Upper lobe of left lung (tissue), 6 donors: Measurements from ENCODE around the gene NAP1L4. TPM values are rescaled to one million over a fixed set of nuclear protein-coding genes. Genes with fewer than 3 reads are reported as not detected.

Experiments used
- ATAC-seq, 2 donors: fragments of 200-7000 bp; cut with Tn5 transposase; one replicate each; pipeline ENCODE4 v1.9.1; 2022; ENCODE audit warnings: mild to moderate bottlenecking in 2 of 2, moderate library complexity in 2 of 2; ENCODE audit not compliant: low FRiP score in 2 of 2
- DNase-seq, 2 donors: peaks; one replicate each; pipeline ENCODE4 v3.0.0-alpha.2; 2019 to 2020
- H3K27ac ChIP-seq, 4 donors: fragments of 200-600 bp; sonication (generic); one replicate each; pipeline ENCODE4 v1.5.1; 2016 to 2019
- H3K27me3 ChIP-seq, 4 donors: fragments of 200-600 bp; sonication (generic); one replicate each; pipeline ENCODE4 v1.5.1; 2017 to 2019
- H3K36me3 ChIP-seq, 4 donors: fragments of 200-600 bp; sonication (generic); one replicate each; pipeline ENCODE4 v1.5.1; 2016 to 2019
- H3K4me1 ChIP-seq, 4 donors: fragments of 200-600 bp; sonication (generic); one replicate each; pipeline ENCODE4 v1.5.1; 2018 to 2019
- H3K4me3 ChIP-seq, 4 donors: fragments of 200-600 bp; sonication (generic); one replicate each; pipeline ENCODE4 v1.5.1; 2017 to 2019; ENCODE audit warnings: mild to moderate bottlenecking in 2 of 4, moderate library complexity in 1 of 4
- H3K9me3 ChIP-seq, 4 donors: fragments of 200-600 bp; sonication (generic); one replicate each; pipeline ENCODE4 v1.5.1; 2018 to 2019
- EP300 ChIP-seq, 4 donors: sonication (generic); formaldehyde crosslinking; IDR thresholded peaks; one replicate each; pipeline ENCODE4 v1.5.1; 2017; ENCODE audit warnings: antibody characterized with exemption in 4 of 4, control low read depth in 2 of 4
- POLR2A ChIP-seq, 4 donors: fragments of 450-650 bp; IDR thresholded peaks; one replicate each; pipeline ENCODE4 v1.5.1; 2016 to 2017; ENCODE audit warnings: antibody characterized with exemption in 4 of 4, mild to moderate bottlenecking in 2 of 4
- POLR2AphosphoS5 ChIP-seq, 2 donors: sonication (generic); formaldehyde crosslinking; IDR thresholded peaks; one replicate each; pipeline ENCODE4 v1.5.1; 2017; ENCODE audit warnings: antibody characterized with exemption in 2 of 2
- WGBS, 2 donors: methylation state at CpG; one replicate each; pipeline ENCODE4 v1.1.5; 2017 to 2018; 5-methylcytosine and 5-hydroxymethylcytosine counted together
- total RNA-seq, 6 donors: library from RNA; depleted of rRNA in 4 of 6; stranded (reverse); fragments of >200 nt in 4 of 6; gene quantifications; one replicate each; pipeline versions ENCODE4 v1.1.0 to v1.2.1, GENCODE V29; 2016 to 2021
- TF ChIP-seq, protein P1 (sequence below), 6 experiments: fragments of 450-650 bp in 4 of 6; fragments of 200-600 bp in 2 of 6; sonication (generic) in 2 of 6; IDR thresholded peaks; one replicate each; pipeline ENCODE4 v1.5.1; 2016 to 2019; ENCODE audit warnings: antibody characterized with exemption in 6 of 6
- donor health status: DM: no; HTN: no; CAD: no; lungs with moderate emphysema.
- donor health status: DM: no; HTN: yes; CAD: no; lungs with severe emphysema.

The NAP1L4 gene
- total RNA-seq, 6 donors from 2014 or later = 81.1 to 194 (median 103) TPM

DNA sequence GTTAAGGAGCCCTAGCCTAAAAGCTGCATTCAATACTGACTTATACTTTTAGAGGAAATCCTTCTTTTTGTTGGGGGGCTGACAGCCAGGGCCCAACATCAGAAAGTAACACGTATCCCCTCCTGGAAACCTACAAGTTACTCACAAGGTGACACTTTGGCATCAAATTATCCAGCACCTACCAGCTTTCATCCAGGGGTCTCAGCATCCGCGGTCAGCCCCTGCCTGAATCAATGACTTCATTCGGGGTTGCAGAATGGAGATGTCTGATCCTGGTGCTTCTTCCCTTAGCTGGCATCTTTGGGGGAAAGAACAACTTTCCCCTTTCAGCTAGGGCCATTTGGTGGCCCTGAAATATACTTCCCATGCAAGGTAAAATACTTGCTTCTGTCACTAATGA, 5.3 kb upstream of the NAP1L4 start:
- H3K27ac ChIP-seq = no peak overlapping the region
- no peaks in the 10 kb centered on the region for H3K9me3 ChIP-seq
- DNase-seq (no peak), ATAC-seq (no peak)
- no peak overlapping the region for H3K4me3 ChIP-seq
- H3K27me3 ChIP-seq = no peaks in the 10 kb centered on the region
- TF ChIP-seq EP300 (IDR thresholded peaks at IDR 0.05) = no peak
- TF ChIP-seq POLR2A (IDR thresholded peaks at IDR 0.05) = no peak
- no peak for TF ChIP-seq POLR2AphosphoS5 (IDR thresholded peaks at IDR 0.05)
- TF ChIP-seq, protein P1, sequence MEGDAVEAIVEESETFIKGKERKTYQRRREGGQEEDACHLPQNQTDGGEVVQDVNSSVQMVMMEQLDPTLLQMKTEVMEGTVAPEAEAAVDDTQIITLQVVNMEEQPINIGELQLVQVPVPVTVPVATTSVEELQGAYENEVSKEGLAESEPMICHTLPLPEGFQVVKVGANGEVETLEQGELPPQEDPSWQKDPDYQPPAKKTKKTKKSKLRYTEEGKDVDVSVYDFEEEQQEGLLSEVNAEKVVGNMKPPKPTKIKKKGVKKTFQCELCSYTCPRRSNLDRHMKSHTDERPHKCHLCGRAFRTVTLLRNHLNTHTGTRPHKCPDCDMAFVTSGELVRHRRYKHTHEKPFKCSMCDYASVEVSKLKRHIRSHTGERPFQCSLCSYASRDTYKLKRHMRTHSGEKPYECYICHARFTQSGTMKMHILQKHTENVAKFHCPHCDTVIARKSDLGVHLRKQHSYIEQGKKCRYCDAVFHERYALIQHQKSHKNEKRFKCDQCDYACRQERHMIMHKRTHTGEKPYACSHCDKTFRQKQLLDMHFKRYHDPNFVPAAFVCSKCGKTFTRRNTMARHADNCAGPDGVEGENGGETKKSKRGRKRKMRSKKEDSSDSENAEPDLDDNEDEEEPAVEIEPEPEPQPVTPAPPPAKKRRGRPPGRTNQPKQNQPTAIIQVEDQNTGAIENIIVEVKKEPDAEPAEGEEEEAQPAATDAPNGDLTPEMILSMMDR (IDR thresholded peaks at IDR 0.05) = no peak
- WGBS, 2 donors = 89 to 98% methylated on average over 4 of the region's 4 CpGs
- H3K36me3 ChIP-seq = peaks cover 9 to 32% (median 28%) of the 10 kb centered on the region in 4 donors
- peaks cover 4 to 7% (median 5%) of the 10 kb centered on the region in 4 donors for H3K4me1 ChIP-seq

DNA sequence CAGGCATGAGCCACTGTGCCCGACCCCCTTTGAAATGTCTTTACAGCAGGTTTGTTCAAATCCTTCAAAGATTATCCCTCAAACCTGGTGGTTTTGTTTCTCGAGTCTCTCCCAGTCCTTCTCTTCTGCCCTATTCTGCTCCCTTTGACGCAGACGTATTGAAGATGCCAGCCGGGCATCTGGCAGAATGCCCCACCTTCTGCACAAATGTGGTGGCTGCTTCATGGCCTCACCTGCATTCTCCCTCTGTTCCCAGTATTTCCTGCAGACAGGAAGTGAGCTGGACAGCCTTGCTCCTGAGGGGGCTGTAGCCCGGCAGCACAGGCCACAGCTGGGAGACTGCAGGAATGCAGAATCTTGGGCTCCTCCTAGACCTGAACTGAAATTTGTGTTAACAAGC, 4.8 kb upstream of the NAP1L4 start:
- H3K9me3 ChIP-seq = no peaks in the 10 kb centered on the region
- H3K36me3 ChIP-seq = peaks cover 9 to 28% (median 24%) of the 10 kb centered on the region in 4 donors
- H3K4me1 ChIP-seq = peaks cover 4 to 7% (median 5%) of the 10 kb centered on the region in 4 donors
- DNase-seq = no peak
- H3K4me3 ChIP-seq = no peak overlapping the region
- no peaks in the 10 kb centered on the region for H3K27me3 ChIP-seq
- 87 to 89% methylated on average over 6 of the region's 6 CpGs for WGBS, 2 donors
- H3K27ac ChIP-seq = no peak overlapping the region
- ATAC-seq = no peak
- TF ChIP-seq POLR2A (IDR thresholded peaks at IDR 0.05) (no peak), EP300 (IDR thresholded peaks at IDR 0.05) (no peak), POLR2AphosphoS5 (IDR thresholded peaks at IDR 0.05) (no peak)
- TF ChIP-seq, protein P1 (IDR thresholded peaks at IDR 0.05) = no peak

DNA sequence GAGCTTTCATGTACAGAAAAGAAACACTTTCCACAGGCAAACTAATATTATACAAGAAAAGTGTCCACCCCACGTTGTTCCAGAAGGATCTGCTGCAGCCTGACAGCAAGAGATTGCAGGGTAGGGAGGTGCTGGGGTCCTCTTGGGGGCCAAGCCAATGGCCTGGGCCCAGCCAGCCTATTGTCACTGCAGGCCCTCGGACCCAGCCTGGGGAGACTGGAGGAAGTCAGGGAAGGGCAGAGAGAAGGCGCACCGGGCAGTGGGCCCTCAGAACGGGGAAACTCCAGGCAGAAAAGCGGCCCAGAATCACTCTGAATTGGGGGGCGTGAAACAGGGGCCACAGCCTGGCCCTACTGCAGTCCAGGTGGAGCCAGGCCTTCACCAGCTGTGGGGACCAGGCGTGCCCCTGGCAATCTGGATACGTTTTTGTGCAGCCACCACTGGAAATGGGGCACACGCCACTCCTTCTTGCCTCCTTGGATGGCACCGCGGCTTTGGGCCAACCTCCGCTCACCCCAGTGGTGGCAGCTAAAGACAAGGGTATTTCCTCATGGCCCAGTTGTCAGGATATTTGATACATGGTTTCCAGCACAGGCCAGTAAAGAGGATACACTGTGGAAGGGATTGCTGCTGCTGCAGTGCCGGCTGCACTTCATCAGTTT, 3.9 kb upstream of the NAP1L4 start:
- peaks cover 1 to 18% (median 15%) of the 10 kb centered on the region in 4 donors for H3K36me3 ChIP-seq
- TF ChIP-seq POLR2AphosphoS5 (IDR thresholded peaks at IDR 0.05) (no peak), EP300 (IDR thresholded peaks at IDR 0.05) (no peak), POLR2A (IDR thresholded peaks at IDR 0.05) (no peak)
- TF ChIP-seq, protein P1 (IDR thresholded peaks at IDR 0.05) = no peak
- peaks cover 4 to 8% (median 5%) of the 10 kb centered on the region in 4 donors for H3K4me1 ChIP-seq
- H3K4me3 ChIP-seq = no peak overlapping the region
- H3K27me3 ChIP-seq = no peaks in the 10 kb centered on the region
- 90 to 91% methylated on average over 13 to 14 of the region's 14 CpGs for WGBS, 2 donors
- ATAC-seq (no peak), DNase-seq (no peak)
- no peaks in the 10 kb centered on the region for H3K9me3 ChIP-seq
- no peak overlapping the region for H3K27ac ChIP-seq

DNA sequence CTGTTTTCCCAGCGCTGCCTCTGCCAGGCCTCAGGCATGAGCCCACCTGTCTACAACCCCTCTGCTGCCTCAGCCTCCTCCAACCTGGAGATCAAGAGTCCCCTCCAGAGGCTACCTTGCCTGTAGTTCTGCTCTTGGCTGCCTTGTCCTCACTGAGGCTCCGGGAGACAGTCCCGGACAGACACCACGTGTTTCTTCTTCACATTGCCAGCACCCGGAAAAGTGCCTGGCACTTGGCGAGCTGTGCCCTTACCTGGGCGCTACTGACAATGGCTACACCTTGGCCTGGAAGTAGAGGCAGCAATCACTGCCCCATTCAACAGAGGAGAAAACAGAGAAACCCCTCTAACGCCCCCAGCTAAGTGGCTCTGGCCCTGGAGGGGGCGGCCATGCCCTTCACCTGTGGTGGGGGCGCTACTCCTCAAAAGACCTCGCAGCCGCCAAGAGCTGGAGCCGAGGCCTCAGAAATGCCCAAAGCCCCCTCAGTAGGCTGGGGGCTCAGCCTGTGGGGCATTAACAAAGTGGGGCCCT, 3.0 kb upstream of the NAP1L4 start:
- no peaks in the 10 kb centered on the region for H3K27me3 ChIP-seq
- WGBS, 2 donors = 79 to 88% methylated on average over 7 to 13 of the region's 13 CpGs
- TF ChIP-seq POLR2AphosphoS5 (IDR thresholded peaks at IDR 0.05) (no peak), EP300 (IDR thresholded peaks at IDR 0.05) (no peak), POLR2A (IDR thresholded peaks at IDR 0.05) (no peak)
- TF ChIP-seq, protein P1 (IDR thresholded peaks at IDR 0.05) = no peak
- no peak overlapping the region for H3K27ac ChIP-seq
- ATAC-seq (no peak), DNase-seq (no peak)
- H3K36me3 ChIP-seq = peaks cover 0 to 9% (median 6%) of the 10 kb centered on the region in 4 donors
- peaks cover 10 to 18% (median 11%) of the 10 kb centered on the region in 4 donors for H3K4me1 ChIP-seq
- no peaks in the 10 kb centered on the region for H3K9me3 ChIP-seq
- H3K4me3 ChIP-seq = no peak overlapping the region
